ENCODE results near the gene SYT15B. TPM values are rescaled to one million over a fixed set of nuclear protein-coding genes. Genes with fewer than 3 reads are reported as not detected.
"Not testable (repeated sequence)": the region's sequence is repeated elsewhere in the genome, so short reads cannot be mapped to it uniquely, and the experiment has no call there.

Gene SYT15B
- total and polyA plus RNA-seq, 2 experiments from 2014 or later: 0.08 to 0.24 TPM

DNA sequence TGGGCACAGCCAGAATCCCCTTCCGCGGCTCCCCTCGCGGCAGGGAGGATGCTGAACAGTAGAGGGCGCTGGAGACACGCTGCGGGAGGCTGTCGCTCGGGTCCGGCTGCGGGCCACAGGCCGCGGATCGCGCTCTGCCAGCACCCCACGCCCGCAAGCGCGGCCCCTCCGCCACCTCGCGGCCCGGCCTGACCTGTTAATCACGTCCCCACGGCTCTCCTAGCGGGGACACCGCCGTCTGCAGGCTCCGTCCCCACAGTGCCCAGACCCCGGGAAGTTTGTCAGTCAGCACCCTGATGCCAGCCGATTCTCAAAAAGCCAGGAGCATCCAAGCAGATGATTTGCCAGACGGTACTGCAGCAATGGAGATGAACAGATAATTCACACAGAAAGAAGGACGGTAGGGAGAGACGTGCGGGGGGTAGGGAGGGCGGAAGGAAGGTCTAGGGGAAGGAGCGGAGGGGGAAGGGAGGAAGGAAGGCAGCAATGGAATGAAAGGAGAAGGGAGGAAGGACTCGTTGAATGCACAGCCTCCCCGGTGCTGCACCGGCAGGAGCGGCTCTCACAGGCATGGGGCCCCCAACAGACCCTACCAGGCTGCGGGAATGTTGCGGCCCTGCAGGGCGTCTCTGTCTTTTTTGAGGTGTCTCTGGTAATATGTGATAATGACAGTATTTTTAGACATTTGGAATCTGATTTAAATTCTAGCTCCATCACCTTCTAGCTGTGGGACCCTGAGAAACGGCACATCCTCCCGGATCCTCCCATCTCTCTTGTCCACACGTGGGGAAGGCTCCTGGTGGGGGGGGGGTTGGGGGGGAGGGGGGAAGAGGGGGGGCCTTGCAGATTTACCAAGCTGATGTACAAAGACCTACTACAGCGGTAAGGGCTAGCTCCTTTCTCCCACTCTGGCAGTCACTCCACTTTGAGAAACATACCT, 19.5 kb downstream of the SYT15B start:
- H3K4me2 ChIP-seq: peak overlapping the region; percentile 64; the same call in 1 of the 2 replicates
- H3K79me2 ChIP-seq (replicated peaks; ENCODE audit: insufficient read depth); H3K27me3 ChIP-seq (ENCODE audit: insufficient read depth); H3K4me1 ChIP-seq (ENCODE audit: insufficient read depth); H3K27ac ChIP-seq (ENCODE audit: low read depth); H3K9me3 Mint-ChIP-seq; H3K27ac Mint-ChIP-seq; H3F3A ChIP-seq (replicated peaks; ENCODE audit: low read depth); H3K36me3 ChIP-seq (ENCODE audit: insufficient read depth); H3K4me1 Mint-ChIP-seq; H2AFZ ChIP-seq; H3K36me3 Mint-ChIP-seq (ENCODE audit: low read depth); H4K20me1 ChIP-seq (replicated peaks; ENCODE audit: insufficient read depth); H3K27me3 Mint-ChIP-seq (ENCODE audit: insufficient read depth, low read depth, poor library complexity); H3K9me2 ChIP-seq (ENCODE audit: insufficient read depth): not testable (repeated sequence)
- H3K4me3 Mint-ChIP-seq: peak overlapping the region; percentile 69
- peak; percentile 0 for DNase-seq (ENCODE audit: low spot score)
- H3K4me3 ChIP-seq: peak overlapping the region; percentile 52
- peak; percentile 90 for ATAC-seq

DNA sequence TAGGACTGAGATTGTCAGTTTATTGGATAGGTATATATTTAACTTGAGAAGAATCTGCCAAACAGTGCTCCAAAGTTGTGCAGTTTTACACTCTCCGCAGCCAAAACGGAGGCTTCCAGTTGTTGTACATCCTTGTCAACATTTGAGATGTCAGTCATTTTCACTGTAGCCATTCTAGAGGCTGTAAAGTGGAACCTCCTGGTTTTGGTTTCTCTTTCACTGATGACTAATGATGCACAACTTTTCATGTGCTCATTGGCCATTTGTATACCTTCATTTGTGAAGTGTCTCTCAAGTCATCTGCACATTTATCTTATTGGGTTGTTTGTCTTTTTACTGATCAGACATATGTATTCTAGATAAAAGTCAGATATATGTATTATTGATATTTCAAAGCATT, 22.5 kb downstream of the SYT15B start:
- H3K27me3 ChIP-seq (ENCODE audit: insufficient read depth); H3K4me3 Mint-ChIP-seq; H3K9me3 Mint-ChIP-seq; ATAC-seq; H3K4me1 ChIP-seq (ENCODE audit: insufficient read depth); H3K4me1 Mint-ChIP-seq; H3K79me2 ChIP-seq (replicated peaks; ENCODE audit: insufficient read depth); H3K27me3 Mint-ChIP-seq (ENCODE audit: insufficient read depth, low read depth, poor library complexity); DNase-seq (ENCODE audit: low spot score); H2AFZ ChIP-seq; H3K9me2 ChIP-seq (ENCODE audit: insufficient read depth); H3F3A ChIP-seq (replicated peaks; ENCODE audit: low read depth); H3K36me3 Mint-ChIP-seq (ENCODE audit: low read depth); H3K36me3 ChIP-seq (ENCODE audit: insufficient read depth); H3K27ac ChIP-seq (ENCODE audit: low read depth); H3K4me3 ChIP-seq; H3K27ac Mint-ChIP-seq; H4K20me1 ChIP-seq (replicated peaks; ENCODE audit: insufficient read depth); H3K4me2 ChIP-seq: not testable (repeated sequence)

- not testable (repeated sequence) for H3K36me3 ChIP-seq (ENCODE audit: insufficient read depth); H2AFZ ChIP-seq; H3K27me3 ChIP-seq (ENCODE audit: insufficient read depth); H3K36me3 Mint-ChIP-seq (ENCODE audit: low read depth); H3K9me3 Mint-ChIP-seq; H4K20me1 ChIP-seq (replicated peaks; ENCODE audit: insufficient read depth); H3K4me3 ChIP-seq; H3K9me2 ChIP-seq (ENCODE audit: insufficient read depth); H3K79me2 ChIP-seq (replicated peaks; ENCODE audit: insufficient read depth); ATAC-seq; H3K27ac ChIP-seq (ENCODE audit: low read depth); DNase-seq (ENCODE audit: low spot score); H3K27me3 Mint-ChIP-seq (ENCODE audit: insufficient read depth, low read depth, poor library complexity); H3F3A ChIP-seq (replicated peaks; ENCODE audit: low read depth); H3K4me1 ChIP-seq (ENCODE audit: insufficient read depth); H3K4me2 ChIP-seq; H3K4me1 Mint-ChIP-seq; H3K27ac Mint-ChIP-seq; H3K4me3 Mint-ChIP-seq
Observed at GRCh38 chr10:47730911-47731310, 32.5 kb downstream of the SYT15B start.

DNA sequence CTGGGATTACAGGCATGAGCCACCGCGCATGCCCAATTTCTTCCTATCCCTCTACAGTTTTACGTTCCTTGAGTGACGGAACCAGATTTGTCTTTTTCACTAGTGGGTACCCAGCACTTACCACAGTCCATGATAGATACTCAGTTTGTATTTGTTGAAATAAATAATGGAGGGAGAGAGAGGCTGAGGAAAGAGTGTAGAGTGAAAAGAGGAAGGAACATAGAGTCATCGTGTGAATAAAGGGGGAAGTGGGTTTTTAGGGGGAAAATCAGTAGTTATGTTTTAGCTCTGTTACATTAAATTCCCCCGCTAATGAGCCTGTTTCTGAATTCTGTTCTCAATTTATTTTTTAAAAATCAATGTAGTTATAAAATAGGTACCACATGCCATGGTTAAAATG, 37.7 kb downstream of the SYT15B start:
- not testable (repeated sequence) for H3K4me3 Mint-ChIP-seq; ATAC-seq; H3K9me3 Mint-ChIP-seq; DNase-seq (ENCODE audit: low spot score); H3K27ac Mint-ChIP-seq; H2AFZ ChIP-seq; H3K79me2 ChIP-seq (replicated peaks; ENCODE audit: insufficient read depth); H3K27me3 Mint-ChIP-seq (ENCODE audit: insufficient read depth, low read depth, poor library complexity); H4K20me1 ChIP-seq (replicated peaks; ENCODE audit: insufficient read depth); H3K27ac ChIP-seq (ENCODE audit: low read depth); H3K4me2 ChIP-seq; H3K4me1 Mint-ChIP-seq; H3K9me2 ChIP-seq (ENCODE audit: insufficient read depth); H3K4me3 ChIP-seq; H3K36me3 ChIP-seq (ENCODE audit: insufficient read depth); H3K4me1 ChIP-seq (ENCODE audit: insufficient read depth); H3F3A ChIP-seq (replicated peaks; ENCODE audit: low read depth); H3K27me3 ChIP-seq (ENCODE audit: insufficient read depth); H3K36me3 Mint-ChIP-seq (ENCODE audit: low read depth)

DNA sequence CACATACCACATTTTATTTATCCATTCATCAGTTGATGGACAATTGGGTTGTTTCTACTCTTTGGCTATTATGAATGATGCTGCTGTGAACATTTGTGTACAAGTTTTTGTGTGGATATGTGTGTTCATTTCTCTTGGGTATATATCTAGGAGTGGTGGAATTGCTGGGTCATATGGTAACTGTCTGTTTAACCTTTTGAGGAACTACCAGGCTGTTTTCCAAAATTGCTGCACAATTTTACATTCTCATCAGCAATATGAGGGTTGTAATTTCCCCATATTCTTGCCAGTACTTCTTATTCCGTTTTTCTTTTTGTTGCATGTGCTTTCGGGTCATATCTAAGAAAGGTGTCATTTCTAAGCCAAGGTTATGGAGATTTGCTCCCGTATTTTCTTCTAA, 38.3 kb downstream of the SYT15B start:
- not testable (repeated sequence) for H3K36me3 Mint-ChIP-seq (ENCODE audit: low read depth); H3K9me2 ChIP-seq (ENCODE audit: insufficient read depth); H3K79me2 ChIP-seq (replicated peaks; ENCODE audit: insufficient read depth); H3K36me3 ChIP-seq (ENCODE audit: insufficient read depth); DNase-seq (ENCODE audit: low spot score); H3K4me1 ChIP-seq (ENCODE audit: insufficient read depth); H3K27ac Mint-ChIP-seq; H3K9me3 Mint-ChIP-seq; H3K4me1 Mint-ChIP-seq; H3F3A ChIP-seq (replicated peaks; ENCODE audit: low read depth); H3K4me3 ChIP-seq; H2AFZ ChIP-seq; H3K27me3 ChIP-seq (ENCODE audit: insufficient read depth); H3K27me3 Mint-ChIP-seq (ENCODE audit: insufficient read depth, low read depth, poor library complexity); H3K27ac ChIP-seq (ENCODE audit: low read depth); H3K4me3 Mint-ChIP-seq; H4K20me1 ChIP-seq (replicated peaks; ENCODE audit: insufficient read depth); ATAC-seq; H3K4me2 ChIP-seq

- not testable (repeated sequence) for ATAC-seq; H3K4me1 ChIP-seq (ENCODE audit: insufficient read depth)
Observed at GRCh38 chr10:47724119-47724518, 39.3 kb downstream of the SYT15B start.

More at GRCh38 chr10:47724119-47724518, 39.3 kb downstream of the SYT15B start:
- H3F3A ChIP-seq (replicated peaks; ENCODE audit: low read depth); H3K27me3 ChIP-seq (ENCODE audit: insufficient read depth); H3K27ac ChIP-seq (ENCODE audit: low read depth); H3K9me2 ChIP-seq (ENCODE audit: insufficient read depth); H3K4me3 Mint-ChIP-seq; H3K36me3 Mint-ChIP-seq (ENCODE audit: low read depth); H2AFZ ChIP-seq; H4K20me1 ChIP-seq (replicated peaks; ENCODE audit: insufficient read depth); H3K9me3 Mint-ChIP-seq; H3K79me2 ChIP-seq (replicated peaks; ENCODE audit: insufficient read depth); H3K27me3 Mint-ChIP-seq (ENCODE audit: insufficient read depth, low read depth, poor library complexity); H3K36me3 ChIP-seq (ENCODE audit: insufficient read depth); DNase-seq (ENCODE audit: low spot score); H3K27ac Mint-ChIP-seq; H3K4me2 ChIP-seq; H3K4me3 ChIP-seq; H3K4me1 Mint-ChIP-seq: not testable (repeated sequence)
